H1 (cell line): ENCODE results near the gene PRR7. TPM values are rescaled to one million over a fixed set of nuclear protein-coding genes. Genes with fewer than 3 reads are reported as not detected.

ENCODE experiments used
- CTCF ChIA-PET: fragments of 300-600 bp; sonication (Branson Sonifier 250); formaldehyde crosslinking; loops from one replicate; lab custom pipeline; 2021; ENCODE audit not compliant: partially characterized antibody; lab: Charles Lee
- POLR2A ChIA-PET: fragments of 300-600 bp; sonication (Branson Sonifier 250); formaldehyde crosslinking; loops from one replicate; lab custom pipeline; 2021; ENCODE audit warnings: inconsistent platforms; ENCODE audit not compliant: partially characterized antibody; lab: Charles Lee
- DNase-seq, 2 experiments: peaks; one replicate each; pipeline versions ENCODE4 v3.0.0 to v3.0.0-alpha.2; 2010 to 2022; ENCODE audit warnings: low spot score in 2 of 2, low read depth in 1 of 2, mixed read lengths in 1 of 2
- FAIRE-seq: peaks from 2 replicates; lab custom pipeline; 2011; peaks lifted over from hg19 to GRCh38; lab: Jason Lieb, UNC
- H2AFZ ChIP-seq: 2 replicates; pipeline ENCODE4 v1.8.1; 2012; ENCODE audit warnings: low read length, inconsistent platforms
- H2AK5ac ChIP-seq: 2 replicates; pipeline ENCODE4 v1.6.1; 2013; ENCODE audit warnings: low read depth, low read length
- H2BK120ac ChIP-seq: replicated peaks from 2 replicates; pipeline ENCODE3; 2013; ENCODE audit warnings: low read depth, low read length, inconsistent platforms
- H2BK12ac ChIP-seq: 2 replicates; pipeline ENCODE4 v1.6.1; 2013; ENCODE audit warnings: low read depth, low read length
- H2BK15ac ChIP-seq: 2 replicates; pipeline ENCODE4 v1.6.1; 2013; ENCODE audit warnings: low read length
- H2BK20ac ChIP-seq: 2 replicates; pipeline ENCODE4 v1.6.1; 2013; ENCODE audit warnings: low read length
- H2BK5ac ChIP-seq: 2 replicates; pipeline ENCODE4 v1.6.1; 2013; ENCODE audit warnings: low read depth, low read length
- H3K14ac ChIP-seq: 2 replicates; pipeline ENCODE4 v1.6.1; 2013; ENCODE audit warnings: inconsistent platforms; ENCODE audit not compliant: insufficient read length
- H3K18ac ChIP-seq: 2 replicates; pipeline ENCODE4 v1.6.1; 2013; ENCODE audit warnings: low read length; ENCODE audit errors: extremely low read depth
- H3K23ac ChIP-seq: 2 replicates; pipeline ENCODE4 v1.6.1; 2013; ENCODE audit warnings: inconsistent platforms; ENCODE audit not compliant: insufficient read length
- H3K23me2 ChIP-seq: 2 replicates; pipeline ENCODE4 v1.6.1; 2013; ENCODE audit warnings: low read depth, low read length
- H3K27ac ChIP-seq: 2 replicates; pipeline ENCODE4 v1.6.1; 2011; ENCODE audit warnings: low read depth, low read length, inconsistent platforms
- H3K27me3 ChIP-seq, 4 experiments: replicated peaks in 1 of 4; 1 replicate in 1 of 4; 2 replicates in 3 of 4; pipeline versions ENCODE4 v1.6.1 to v1.8.1; 2011 to 2013; ENCODE audit warnings: low read length in 3 of 4, mild to moderate bottlenecking in 3 of 4, inconsistent platforms in 2 of 4, mixed read lengths in 2 of 4, moderate library complexity in 1 of 4; ENCODE audit not compliant: control insufficient read depth in 3 of 4, insufficient read depth in 3 of 4; ENCODE audit errors: extremely low read depth in 1 of 4
- H3K36me3 ChIP-seq, 4 experiments: 2 replicates each; pipeline versions ENCODE4 v1.6.1 to v1.8.1; 2011 to 2013; ENCODE audit warnings: mild to moderate bottlenecking in 4 of 4, low read length in 3 of 4, moderate library complexity in 2 of 4, control low read depth in 1 of 4, inconsistent platforms in 1 of 4; ENCODE audit not compliant: insufficient read depth in 4 of 4, control insufficient read depth in 2 of 4
- H3K4ac ChIP-seq: replicated peaks from 2 replicates; pipeline ENCODE3; 2013; ENCODE audit warnings: low read length, low read depth, mixed read lengths, inconsistent platforms; ENCODE audit not compliant: insufficient read length
- H3K4me1 ChIP-seq, 4 experiments: replicated peaks in 1 of 4; 1 replicate in 1 of 4; 2 replicates in 3 of 4; pipeline versions ENCODE4 v1.6.1 to v1.8.1; 2011 to 2013; ENCODE audit warnings: low read length in 3 of 4, inconsistent platforms in 2 of 4, mixed read lengths in 1 of 4; ENCODE audit not compliant: insufficient read depth in 4 of 4, control insufficient read depth in 3 of 4
- H3K4me2 ChIP-seq, 2 experiments: 2 replicates each; pipeline versions ENCODE4 v1.6.1 to v1.8.1; 2011 to 2013; ENCODE audit warnings: low read depth in 2 of 2, low read length in 2 of 2, control low read depth in 1 of 2, inconsistent platforms in 1 of 2, mild to moderate bottlenecking in 1 of 2; ENCODE audit not compliant: insufficient read depth in 1 of 2
- H3K4me3 ChIP-seq, 4 experiments: fragments of 200-600, 300-600 bp in 1 of 4; sonication (generic), shearing (Covaris generic), sonication (Bioruptor Twin) in 1 of 4; 2 replicates each; pipeline versions ENCODE4 v1.5.1 to v1.8.1; 2011 to 2016; ENCODE audit warnings: low read length in 4 of 4, low read depth in 3 of 4, control low read depth in 2 of 4, inconsistent platforms in 2 of 4, mild to moderate bottlenecking in 2 of 4, mixed read lengths in 1 of 4, moderate library complexity in 1 of 4; ENCODE audit not compliant: insufficient read depth in 2 of 4; ENCODE audit errors: extremely low read depth in 1 of 4
- H3K56ac ChIP-seq: replicated peaks from 2 replicates; pipeline ENCODE3; 2013; ENCODE audit warnings: low read depth, mild to moderate bottlenecking, mixed read lengths, low read length, inconsistent platforms; ENCODE audit not compliant: insufficient read length
- H3K79me1 ChIP-seq: 2 replicates; pipeline ENCODE4 v1.6.1; 2013; ENCODE audit warnings: low read depth, low read length, control low read depth
- H3K79me2 ChIP-seq, 2 experiments: 2 replicates each; pipeline versions ENCODE4 v1.6.1 to v1.8.1; 2012 to 2013; ENCODE audit warnings: low read length in 2 of 2, mild to moderate bottlenecking in 2 of 2, inconsistent platforms in 1 of 2; ENCODE audit not compliant: insufficient read depth in 2 of 2, control insufficient read depth in 1 of 2
- H3K9ac ChIP-seq, 4 experiments: replicated peaks in 1 of 4; 1 replicate in 1 of 4; 2 replicates in 3 of 4; pipeline versions ENCODE4 v1.6.1 to v1.8.1; 2011 to 2013; ENCODE audit warnings: low read depth in 3 of 4, low read length in 3 of 4, control low read depth in 2 of 4, mild to moderate bottlenecking in 2 of 4, moderate library complexity in 2 of 4, inconsistent platforms in 1 of 4; ENCODE audit errors: extremely low read depth in 1 of 4
- H3K9me3 ChIP-seq, 2 experiments: 2 replicates each; pipeline versions ENCODE4 v1.6.1 to v1.8.1; 2012 to 2013; ENCODE audit warnings: mild to moderate bottlenecking in 2 of 2, moderate library complexity in 2 of 2, control low read depth in 1 of 2, inconsistent platforms in 1 of 2, low read depth in 1 of 2, low read length in 1 of 2, mixed read lengths in 1 of 2; ENCODE audit not compliant: insufficient read depth in 2 of 2
- H4K20me1 ChIP-seq, 2 experiments: replicated peaks in 1 of 2; 2 replicates each; pipeline versions ENCODE3 to v1.8.1; 2011 to 2013; ENCODE audit warnings: inconsistent platforms in 2 of 2, low read length in 2 of 2, mild to moderate bottlenecking in 1 of 2; ENCODE audit not compliant: insufficient read depth in 2 of 2, control insufficient read depth in 1 of 2
- H4K5ac ChIP-seq: 2 replicates; pipeline ENCODE4 v1.6.1; 2013; ENCODE audit warnings: low read length, low read depth, mixed read lengths, inconsistent platforms; ENCODE audit not compliant: insufficient read length
- H4K8ac ChIP-seq: 2 replicates; pipeline ENCODE4 v1.8.0; 2013; ENCODE audit warnings: mild to moderate bottlenecking, moderate library complexity, low read length, inconsistent platforms; ENCODE audit not compliant: insufficient read depth; ENCODE audit errors: extremely low read depth
- H4K91ac ChIP-seq: replicated peaks from 2 replicates; pipeline ENCODE3; 2013; ENCODE audit warnings: low read length, mixed read lengths, inconsistent platforms; ENCODE audit not compliant: insufficient read length
- ATF2 ChIP-seq: IDR thresholded peaks from 2 replicates; pipeline ENCODE4 v1.6.1; 2012; ENCODE audit warnings: low read length, inconsistent platforms
- JUND ChIP-seq: IDR thresholded peaks from 2 replicates; pipeline ENCODE4 v1.6.1; 2011; ENCODE audit warnings: mild to moderate bottlenecking, improper control_type of control experiment, low read length
- RFX5 ChIP-seq: IDR thresholded peaks from 2 replicates; pipeline ENCODE4 v1.6.1; 2011; ENCODE audit warnings: low read depth, low read length, improper control_type of control experiment, borderline replicate concordance
- SRF ChIP-seq: IDR thresholded peaks from 2 replicates; pipeline ENCODE4 v1.6.1; 2011; ENCODE audit warnings: mild to moderate bottlenecking, low read depth, low read length, moderate library complexity
- TBP ChIP-seq: IDR thresholded peaks from 2 replicates; pipeline ENCODE4 v1.6.1; 2011; ENCODE audit warnings: low read depth, low read length, improper control_type of control experiment
- USF2 ChIP-seq: IDR thresholded peaks from 2 replicates; pipeline ENCODE4 v1.6.1; 2011; ENCODE audit warnings: low read length, improper control_type of control experiment
- WGBS, 2 experiments: shearing (Covaris generic) in 1 of 2; methylation state at CpG; one replicate each; pipeline versions ENCODE4 v1.1.6 to v1.1.7; 2013 to 2015; ENCODE audit warnings: low lambda C conversion rate in 2 of 2, mixed read lengths in 2 of 2, inconsistent platforms in 1 of 2, low coverage in 1 of 2, missing lambda C conversion rate in 1 of 2; ENCODE audit not compliant: insufficient replicate concordance in 2 of 2, insufficient coverage in 1 of 2, insufficient read length in 1 of 2; ENCODE audit errors: extremely low coverage in 1 of 2, missing lambda C conversion rate in 1 of 2; 5-methylcytosine and 5-hydroxymethylcytosine counted together
- polyA plus RNA-seq, 7 experiments: library from polyadenylated mRNA; depleted of rRNA in 3 of 7; stranded (reverse) in 5 of 7; unstranded in 2 of 7; fragments of >200 nt in 5 of 7; fragments of 200-250 nt in 2 of 7; gene quantifications; 1 replicate in 5 of 7; 2 replicates in 1 of 7; 4 replicates in 1 of 7; pipeline versions ENCODE4 v1.2.1 to v1.2.3, GENCODE V29; 2011 to 2013; ENCODE audit warnings: missing spikeins in 2 of 7, mixed read lengths in 2 of 7
- total RNA-seq: library from RNA; stranded (reverse); fragmentation: NEBNext Ultra II Directional; extraction: Animal tissue kit (Norgen Biotek cat#: 25700); gene quantifications from 2 replicates; pipeline ENCODE4 v1.2.1, GENCODE V29; 2021

Gene PRR7
- total and polyA plus RNA-seq, 2 of the 8 experiments (the other 6 are each of a cell fraction or from before 2014, with no cell fraction given): 8.0 to 11.8 TPM

GRCh38 chr5:177468685-177469628 lies 22.3 kb downstream of the PRR7 start:
- H2BK12ac ChIP-seq: no peak overlapping the region
- no peak overlapping the region for H2BK120ac ChIP-seq
- no peak overlapping the region for H3K18ac ChIP-seq
- peaks cover 23% of the 10 kb centered on the region for H3K79me1 ChIP-seq
- no peak overlapping the region for H3K4me3 ChIP-seq
- peaks cover 32 to 43% of the 10 kb centered on the region in 2 experiments for H4K20me1 ChIP-seq
- H3K23ac ChIP-seq: no peak overlapping the region
- CTCF ChIA-PET: interaction anchor here (0.8 to 7.9 kb wide), 11 partner anchors 9 to 159 kb away, joined by 3 to 64 read pairs (median 3); no protein-coding TSS in a partner anchor
- no peak overlapping the region for H4K5ac ChIP-seq
- peaks cover 0 to 4% of the 10 kb centered on the region in 2 experiments; a peak in 2 of 4 replicates for H3K9me3 ChIP-seq
- H3K36me3 ChIP-seq: peaks cover 33 to 61% (median 45%) of the 10 kb centered on the region in 4 experiments
- H4K8ac ChIP-seq: peak overlapping the region; percentile 76
- no peak overlapping the region; a peak in 3 of 7 replicates for H3K9ac ChIP-seq
- H2AFZ ChIP-seq: no peak overlapping the region
- H3K27ac ChIP-seq: 0 out of 2 replicates have a peak overlapping the region, but pooled peaks have one; percentile 68
- H3K27me3 ChIP-seq: no peaks in the 10 kb centered on the region
- FAIRE-seq (no peak), DNase-seq (peak in 1 of 2 experiments; percentile 75)
- peaks cover 14 to 50% of the 10 kb centered on the region in 2 experiments for H3K79me2 ChIP-seq
- H2BK5ac ChIP-seq: peak overlapping the region; percentile 81; the same call in 1 of the 2 replicates
- no peak overlapping the region for H3K14ac ChIP-seq
- no peak overlapping the region for H3K56ac ChIP-seq
- H2BK20ac ChIP-seq: no peak overlapping the region
- 81% methylated on average over 18 of the region's 25 CpGs; no CpG with 5 or more reads in 1 of the 2 experiments for WGBS, 2 experiments
- no peak overlapping the region for H2BK15ac ChIP-seq
- POLR2A ChIA-PET: interaction anchor here (0.8 to 67.5 kb wide), 5 partner anchors 0 to 157 kb away, joined by 3 to 3349 read pairs (median 6); partner anchors contain the start of genes DBN1, DDX41, DOK3 and GRK6
- no peak overlapping the region for H4K91ac ChIP-seq
- peaks cover 2% of the 10 kb centered on the region for H3K23me2 ChIP-seq
- peaks cover 11 to 32% (median 29%) of the 10 kb centered on the region in 4 experiments for H3K4me1 ChIP-seq
- H3K4ac ChIP-seq: no peak overlapping the region
- H3K4me2 ChIP-seq: peak overlapping the region in 1 of 2 experiments; percentile 78; a peak in 1 of 4 replicates
- no peak overlapping the region for H2AK5ac ChIP-seq
- TF ChIP-seq SRF (no peak), USF2 (0 out of 2 replicates have a peak, but pooled peaks have one; percentile 12), JUND (peak; percentile 55; the same call in 1 of the 2 replicates), TBP (peak; percentile 28; the same call in 1 of the 2 replicates), ATF2 (peak; percentile 80; the same call in 1 of the 2 replicates), RFX5 (no peak)
